ENCODE measurements around the gene SLC7A14.

- TF ChIP-seq CTCF (IDR thresholded peaks at IDR 0.05; ENCODE audit: low read depth, low read length) (no peak), EZH2phosphoT487 (IDR thresholded peaks at IDR 0.05; ENCODE audit: low read depth) (no peak)
Measured at GRCh38 chr3:170413291-170413690, 172.6 kb downstream of the SLC7A14 start.

All from OCI-LY3 (cell line).